DOHH2 (cell line): ENCODE results near the gene NPL.

ENCODE experiments used
- H3F3A ChIP-seq: fragments of 200-600 bp; sonication (generic), shearing (Covaris generic); 2 replicates; pipeline ENCODE4 v1.6.0; 2016; ENCODE audit warnings: antibody characterized with exemption, mild to moderate bottlenecking; ENCODE audit not compliant: control insufficient read depth, insufficient read depth
- H3K27ac ChIP-seq: fragments of 200-600 bp; sonication (generic); 2 replicates; pipeline ENCODE4 v1.5.1; 2014; ENCODE audit warnings: low read depth, mild to moderate bottlenecking, low read length, moderate library complexity
- H3K27me3 ChIP-seq: fragments of 200-600 bp; sonication (generic); 2 replicates; pipeline ENCODE4 v1.6.1; 2014; ENCODE audit warnings: mild to moderate bottlenecking, low read length, mixed read lengths; ENCODE audit not compliant: control insufficient read depth
- H3K36me3 ChIP-seq: fragments of 200-600 bp; sonication (generic); 2 replicates; pipeline ENCODE4 v1.6.1; 2014; ENCODE audit warnings: mild to moderate bottlenecking, low read length, moderate library complexity, mixed read lengths; ENCODE audit not compliant: control insufficient read depth
- H3K4me1 ChIP-seq: fragments of 200-600 bp; sonication (generic); 2 replicates; pipeline ENCODE4 v1.6.1; 2014; ENCODE audit warnings: mild to moderate bottlenecking, low read length, mixed read lengths; ENCODE audit not compliant: control insufficient read depth
- H3K4me2 ChIP-seq: fragments of 200-600 bp; sonication (generic); 2 replicates; pipeline ENCODE4 v1.6.0; 2014; ENCODE audit warnings: mild to moderate bottlenecking, low read length, moderate library complexity
- H3K4me3 ChIP-seq: fragments of 200-600 bp; sonication (generic); 2 replicates; pipeline ENCODE4 v1.5.1; 2014; ENCODE audit warnings: mild to moderate bottlenecking, low read length, mixed read lengths
- H3K79me2 ChIP-seq: fragments of 200-600 bp; sonication (generic); 2 replicates; pipeline ENCODE4 v1.6.1; 2014; ENCODE audit warnings: mild to moderate bottlenecking, low read length, mixed read lengths; ENCODE audit not compliant: control insufficient read depth
- H3K9me2 ChIP-seq: fragments of 200-600 bp; sonication (generic); replicated peaks from 2 replicates; pipeline ENCODE4 v1.6.1; 2014; ENCODE audit warnings: mild to moderate bottlenecking, low read length, mixed read lengths; ENCODE audit not compliant: control insufficient read depth
- H3K9me3 ChIP-seq: fragments of 200-600 bp; sonication (generic); 2 replicates; pipeline ENCODE4 v1.6.1; 2014; ENCODE audit warnings: antibody characterized with exemption, low read length, mixed read lengths; ENCODE audit not compliant: control insufficient read depth, insufficient read depth
- H4K20me1 ChIP-seq: fragments of 200-600 bp; sonication (generic); 2 replicates; pipeline ENCODE4 v1.6.0; 2014; ENCODE audit warnings: low read depth, mild to moderate bottlenecking, antibody characterized with exemption, low read length, moderate library complexity; ENCODE audit not compliant: control insufficient read depth, insufficient read depth
- CTCF ChIP-seq: fragments of 200-600 bp; sonication (generic); IDR thresholded peaks from one replicate; pipeline ENCODE4 v1.5.1; 2014; ENCODE audit warnings: antibody characterized with exemption, mild to moderate bottlenecking, low read depth, low read length; ENCODE audit not compliant: poor library complexity, severe bottlenecking
- EZH2phosphoT487 ChIP-seq: fragments of 200-600 bp; sonication (generic); IDR thresholded peaks from 2 replicates; pipeline ENCODE4 v1.6.1; 2017; ENCODE audit warnings: borderline replicate concordance, mild to moderate bottlenecking, antibody characterized with exemption, low read length, moderate library complexity, mixed read lengths

The NPL gene

GRCh38 chr1:182794091-182794490, 4.5 kb downstream of the NPL start:
- TF ChIP-seq CTCF (no peak), EZH2phosphoT487 (no peak)
- no peak overlapping the region for H3K27ac ChIP-seq

GRCh38 chr1:182794676-182795201, 5.2 kb downstream of the NPL start:
- H3K79me2 ChIP-seq, result no peaks in the 10 kb centered on the region
- peaks cover 14% of the 10 kb centered on the region for H3K4me1 ChIP-seq
- no peaks in the 10 kb centered on the region for H3K9me3 ChIP-seq
- no peaks in the 10 kb centered on the region for H3K27me3 ChIP-seq
- no peak overlapping the region for H3K4me3 ChIP-seq
- no peaks in the 10 kb centered on the region for H3K9me2 ChIP-seq
- TF ChIP-seq CTCF, result no peak
- no peak for TF ChIP-seq EZH2phosphoT487
- H4K20me1 ChIP-seq, result no peaks in the 10 kb centered on the region
- no peak overlapping the region for H3K27ac ChIP-seq
- H3K36me3 ChIP-seq, result no peaks in the 10 kb centered on the region
- no peaks in the 10 kb centered on the region for H3F3A ChIP-seq
- H3K4me2 ChIP-seq, result no peak overlapping the region

More at GRCh38 chr1:182794091-182794490, 4.5 kb downstream of the NPL start:
- no peaks in the 10 kb centered on the region for H3K79me2 ChIP-seq
- H3K4me2 ChIP-seq, result no peak overlapping the region
- H3K9me2 ChIP-seq, result no peaks in the 10 kb centered on the region
- no peak overlapping the region for H3K4me3 ChIP-seq
- H3F3A ChIP-seq, result no peaks in the 10 kb centered on the region
- peaks cover 1% of the 10 kb centered on the region for H3K27me3 ChIP-seq
- no peaks in the 10 kb centered on the region for H3K9me3 ChIP-seq
- H4K20me1 ChIP-seq, result no peaks in the 10 kb centered on the region
- peaks cover 18% of the 10 kb centered on the region for H3K4me1 ChIP-seq
- no peaks in the 10 kb centered on the region for H3K36me3 ChIP-seq

GRCh38 chr1:182795563-182796228, 6.1 kb downstream of the NPL start:
- Histone ChIP-seq H3K27ac (no peak overlapping the region), H3K79me2 (no peaks in the 10 kb centered on the region), H3K36me3 (no peaks in the 10 kb centered on the region), H3K4me3 (no peak overlapping the region), H3F3A (no peaks in the 10 kb centered on the region), H3K9me3 (no peaks in the 10 kb centered on the region), H4K20me1 (no peaks in the 10 kb centered on the region), H3K4me1 (peaks cover 7% of the 10 kb centered on the region), H3K27me3 (no peaks in the 10 kb centered on the region), H3K9me2 (no peaks in the 10 kb centered on the region), H3K4me2 (no peak overlapping the region)
- no peak for TF ChIP-seq EZH2phosphoT487
- TF ChIP-seq CTCF, result no peak
